ENCODE results near the gene PLEKHM1.

Gene PLEKHM1

DNA sequence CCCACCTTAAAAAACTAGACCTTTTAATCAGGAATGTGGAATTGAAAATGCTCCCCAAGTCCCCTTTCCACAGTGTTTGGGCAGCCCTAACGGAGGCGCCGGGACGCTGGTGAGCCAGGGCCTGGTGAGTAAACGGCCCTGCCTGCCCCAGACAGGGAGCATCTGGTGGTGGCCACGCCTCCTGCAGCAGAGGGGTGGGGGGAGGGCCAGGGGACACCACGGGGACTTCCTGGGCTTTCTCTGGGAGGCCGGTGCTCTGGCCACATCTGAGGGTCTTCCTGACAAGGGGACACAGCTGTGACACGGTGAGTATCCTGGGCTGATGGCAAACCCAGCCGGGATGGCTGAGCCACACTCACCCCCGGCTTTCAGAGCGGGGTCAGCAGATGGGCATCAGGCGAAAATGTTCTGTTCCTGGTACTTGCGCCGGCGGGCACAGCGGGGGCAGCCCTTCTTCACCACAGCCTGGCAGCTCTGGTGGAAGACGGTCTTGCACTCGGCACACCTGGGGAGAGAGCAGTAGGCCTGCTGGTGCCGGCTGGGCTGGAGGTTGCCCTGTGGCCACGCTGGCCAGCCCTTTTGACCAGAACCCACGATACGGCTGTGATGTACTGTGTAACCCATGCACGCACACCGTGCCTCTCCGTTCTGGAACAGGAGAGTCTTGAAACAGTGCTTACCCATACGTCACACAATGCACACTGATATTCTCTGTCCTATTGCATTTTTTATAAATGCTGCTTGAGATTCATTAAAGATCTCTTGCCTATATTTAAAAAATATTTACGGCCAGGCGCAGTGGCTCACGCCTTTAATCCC, 52.8 kb downstream of the PLEKHM1 start:
- H3K9me3 Mint-ChIP-seq, result no peaks in the 10 kb centered on the region
- no peaks in the 10 kb centered on the region for H3K36me3 Mint-ChIP-seq (ENCODE audit: low read depth)
- H3K4me3 Mint-ChIP-seq, result no peak overlapping the region

DNA sequence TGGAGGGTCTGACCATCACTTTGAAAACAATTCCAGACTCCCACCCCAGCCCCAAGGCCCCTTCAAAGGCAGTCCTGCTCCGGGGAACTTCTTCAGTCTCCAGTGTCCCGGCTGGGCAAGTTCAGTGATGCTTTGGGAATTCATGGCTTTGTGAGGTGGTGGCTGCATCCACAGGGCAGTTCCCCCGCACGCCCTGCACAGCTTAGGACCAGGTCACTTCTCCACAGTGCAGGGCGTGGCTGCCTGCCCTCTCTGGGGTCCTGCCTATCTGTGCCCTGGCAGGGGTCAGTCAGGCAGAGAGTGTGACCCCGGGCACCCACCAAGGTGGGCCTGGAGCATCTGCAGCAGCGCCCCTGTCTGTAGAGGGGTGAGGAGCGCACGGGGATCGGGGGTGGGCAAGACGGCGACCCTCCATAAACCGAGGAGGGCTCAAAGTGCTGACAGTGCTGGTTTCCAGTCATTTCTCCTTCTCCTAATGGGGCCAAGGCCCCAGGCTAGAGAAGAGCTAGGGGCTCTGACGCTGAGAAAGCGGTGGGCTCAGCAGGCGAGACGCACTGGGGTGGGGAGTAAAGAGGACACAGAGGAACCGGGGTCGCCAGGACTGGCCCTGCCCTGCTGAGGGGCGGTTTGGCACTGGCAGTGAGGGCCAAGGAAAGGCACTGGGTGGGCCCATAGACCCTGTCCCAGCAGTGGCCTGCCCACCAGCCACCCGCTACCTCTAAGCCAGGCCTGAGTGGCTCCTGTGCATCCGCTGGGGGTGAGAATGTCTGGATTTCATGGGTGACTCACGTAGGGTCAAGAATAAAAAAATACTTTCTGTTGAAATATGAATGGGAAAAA, 53.7 kb downstream of the PLEKHM1 start:
- no peaks in the 10 kb centered on the region for H3K36me3 Mint-ChIP-seq (ENCODE audit: low read depth)
- H3K27me3 Mint-ChIP-seq, result no peaks in the 10 kb centered on the region

More for the DNA sequence above, 52.8 kb downstream of the PLEKHM1 start:
- Mint-ChIP-seq H3K4me1 (ENCODE audit: low read depth) (peaks cover 12% of the 10 kb centered on the region), H3K27ac (no peak overlapping the region), H3K27me3 (no peaks in the 10 kb centered on the region)

DNA sequence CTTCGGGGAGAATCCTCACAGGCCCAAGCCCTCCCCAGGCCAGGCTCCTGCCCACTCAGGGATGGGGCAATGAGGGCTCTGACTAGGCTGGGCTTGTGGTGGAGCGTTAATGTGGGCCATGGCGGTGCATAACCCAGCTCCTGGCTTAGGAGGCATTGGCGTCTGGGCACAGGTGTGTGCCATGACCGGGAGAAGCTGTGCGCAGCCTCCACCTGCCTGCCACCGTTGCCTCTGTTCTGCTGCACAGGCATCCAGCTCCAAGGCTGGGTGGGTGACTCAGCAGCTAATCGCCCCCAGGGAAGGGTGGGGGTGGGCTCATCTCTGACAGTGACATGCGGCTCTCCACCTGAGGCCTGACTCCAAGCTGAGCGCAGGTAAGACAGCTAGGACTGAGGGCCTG, 54.4 kb downstream of the PLEKHM1 start:
- Mint-ChIP-seq H3K27me3 (no peaks in the 10 kb centered on the region), H3K4me3 (no peak overlapping the region), H3K36me3 (ENCODE audit: low read depth) (no peaks in the 10 kb centered on the region), H3K4me1 (ENCODE audit: low read depth) (peaks cover 14% of the 10 kb centered on the region), H3K9me3 (no peaks in the 10 kb centered on the region), H3K27ac (no peak overlapping the region)

More for the DNA sequence above, 53.7 kb downstream of the PLEKHM1 start:
- no peak overlapping the region for H3K4me3 Mint-ChIP-seq
- H3K9me3 Mint-ChIP-seq, result no peaks in the 10 kb centered on the region
- H3K4me1 Mint-ChIP-seq (ENCODE audit: low read depth), result peaks cover 9% of the 10 kb centered on the region
- no peak overlapping the region for H3K27ac Mint-ChIP-seq

DNA sequence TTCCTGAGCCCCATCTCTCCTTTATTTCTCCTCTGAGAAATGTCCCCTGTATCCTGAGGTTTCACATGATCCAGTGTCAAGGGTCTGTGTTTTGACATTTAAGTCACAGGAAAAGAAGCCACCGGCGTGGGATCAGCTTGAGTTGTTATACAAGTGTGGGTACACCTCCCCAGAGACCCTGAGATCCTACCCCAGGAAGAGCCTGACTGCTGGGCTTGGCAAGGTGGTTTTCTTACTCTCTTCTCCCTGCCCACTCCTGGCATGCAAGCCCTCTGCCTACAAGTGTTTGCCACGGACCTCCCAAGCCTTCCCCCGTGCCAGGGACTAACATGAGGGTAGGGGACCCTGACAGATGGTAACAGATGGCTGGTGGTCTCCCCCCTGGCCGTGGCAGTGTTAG, 55.0 kb downstream of the PLEKHM1 start:
- H3K27ac Mint-ChIP-seq, result no peak overlapping the region
- no peak overlapping the region for H3K4me3 Mint-ChIP-seq
- H3K9me3 Mint-ChIP-seq, result no peaks in the 10 kb centered on the region
- H3K4me1 Mint-ChIP-seq (ENCODE audit: low read depth), result peaks cover 13% of the 10 kb centered on the region
- H3K27me3 Mint-ChIP-seq, result no peaks in the 10 kb centered on the region
- H3K36me3 Mint-ChIP-seq (ENCODE audit: low read depth), result no peaks in the 10 kb centered on the region

DNA sequence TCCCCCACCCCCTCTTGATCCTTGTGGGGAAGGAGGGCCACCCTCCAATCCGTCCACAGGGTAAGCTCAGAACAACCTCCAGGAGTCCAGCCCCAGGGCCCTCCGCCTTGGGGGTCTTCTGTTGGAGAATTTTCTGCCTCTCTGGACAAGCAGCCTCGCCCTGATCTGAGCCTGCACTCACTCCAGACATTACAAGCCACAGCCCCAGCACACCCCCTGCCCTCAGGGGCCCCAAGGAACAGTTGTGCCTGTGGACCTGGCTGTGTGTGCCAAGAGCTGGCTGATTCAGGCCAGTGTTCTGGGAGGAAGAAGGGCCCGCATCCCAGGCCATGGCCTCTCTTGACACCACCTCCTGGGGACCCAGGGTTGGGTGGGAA, 57.4 kb downstream of the PLEKHM1 start:
- Mint-ChIP-seq H3K27ac (no peak overlapping the region), H3K27me3 (peaks cover 5% of the 10 kb centered on the region), H3K4me1 (ENCODE audit: low read depth) (peaks cover 24% of the 10 kb centered on the region), H3K36me3 (ENCODE audit: low read depth) (no peaks in the 10 kb centered on the region), H3K9me3 (no peaks in the 10 kb centered on the region), H3K4me3 (no peak overlapping the region)

DNA sequence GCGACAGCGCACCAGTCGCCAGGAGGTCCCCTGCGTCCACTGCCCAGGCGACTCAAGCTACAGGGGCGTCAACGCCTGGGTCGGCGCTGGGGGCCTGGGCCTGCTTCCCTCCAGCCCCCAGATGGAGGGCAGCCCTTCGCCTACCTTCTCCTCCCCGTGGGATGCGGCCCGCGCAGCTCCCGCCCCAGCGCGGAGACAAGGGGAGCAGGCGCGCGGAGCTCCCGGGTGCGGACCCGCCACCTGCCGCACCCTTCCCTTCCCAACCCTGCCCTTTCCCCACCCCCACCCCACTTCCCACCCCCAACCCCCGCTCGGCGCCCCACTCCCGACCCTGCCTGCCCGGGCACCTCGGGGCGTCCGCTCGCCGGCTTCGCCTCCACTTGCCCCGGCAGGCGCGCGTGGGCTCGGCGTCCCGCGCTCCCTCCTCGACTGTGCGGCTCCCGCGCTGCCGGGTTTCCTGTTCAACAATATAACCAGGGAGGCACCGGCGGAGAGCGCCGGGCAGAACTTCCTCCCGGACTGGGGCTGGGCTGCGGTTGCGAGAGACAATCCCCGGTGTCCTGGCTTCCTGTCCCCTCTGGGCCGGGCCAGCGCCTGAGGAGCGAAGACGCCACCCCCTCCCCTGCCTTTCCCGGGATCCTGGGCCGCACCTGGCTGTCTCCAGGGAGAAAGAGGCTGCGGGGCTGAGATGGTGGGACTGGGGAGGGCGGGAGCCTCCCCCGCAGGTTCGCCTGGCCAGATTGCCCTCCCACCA, 57.9 kb downstream of the PLEKHM1 start, which contains the start of gene ARHGAP27:
Gene ARHGAP27 (minus strand): TSS at position 466 of the 754 bp plus-strand sequence. CDS start 2,591 bp downstream, outside the sequence.
- H3K4me1 Mint-ChIP-seq (ENCODE audit: low read depth), result peaks cover 28% of the 10 kb centered on the region
- no peaks in the 10 kb centered on the region for H3K9me3 Mint-ChIP-seq
- H3K27me3 Mint-ChIP-seq, result peaks cover 5% of the 10 kb centered on the region
- no peak within 1 kb of the TSS for H3K27ac Mint-ChIP-seq
- no peaks in the 10 kb centered on the region for H3K36me3 Mint-ChIP-seq (ENCODE audit: low read depth)
- H3K4me3 Mint-ChIP-seq, result peak within 1 kb of the TSS; percentile 80

DNA sequence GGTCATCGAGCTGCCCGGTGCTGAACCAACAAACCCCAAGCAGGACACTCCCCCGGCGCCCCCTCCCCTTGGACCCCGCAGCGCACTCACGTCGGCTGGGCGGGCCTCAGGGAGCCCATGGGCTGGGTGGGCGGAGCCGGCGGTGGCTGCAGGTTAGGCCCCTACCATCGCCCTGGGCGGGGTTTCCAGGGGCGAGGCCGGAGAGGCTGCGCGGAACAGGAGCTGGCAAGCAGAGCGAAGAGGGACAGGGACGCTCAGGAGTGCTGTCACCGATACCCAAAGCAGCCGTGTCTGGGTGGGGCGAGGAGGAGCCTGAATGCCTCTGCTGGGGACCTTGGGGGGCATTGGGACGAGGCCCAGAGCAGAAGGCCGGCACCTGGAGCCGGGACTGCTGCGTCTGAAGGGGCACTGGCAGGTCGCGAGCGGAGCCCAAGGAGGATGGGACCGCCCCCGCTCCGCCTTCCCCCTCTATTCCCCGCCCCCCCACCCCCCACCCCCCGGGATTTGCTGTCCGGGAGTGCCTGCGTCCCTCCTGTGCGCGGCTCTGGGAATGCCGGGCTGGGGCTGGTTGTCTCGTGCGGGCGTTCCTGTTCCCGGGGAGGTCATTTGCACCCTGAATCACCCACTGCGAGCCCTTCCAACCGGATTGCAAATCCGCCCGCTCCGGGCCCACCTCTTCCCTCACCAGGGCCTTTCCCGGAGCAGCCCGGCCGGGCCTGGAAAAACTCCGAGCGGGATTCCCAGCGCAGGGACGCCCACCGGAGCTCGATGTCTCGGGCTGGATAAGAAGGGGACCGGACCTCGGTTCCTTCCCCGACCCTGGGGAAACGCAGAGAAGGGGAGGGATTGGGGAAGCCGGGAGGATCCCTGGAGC, 58.8 kb downstream of the PLEKHM1 start:
- peaks cover 5% of the 10 kb centered on the region for H3K27me3 Mint-ChIP-seq

DNA sequence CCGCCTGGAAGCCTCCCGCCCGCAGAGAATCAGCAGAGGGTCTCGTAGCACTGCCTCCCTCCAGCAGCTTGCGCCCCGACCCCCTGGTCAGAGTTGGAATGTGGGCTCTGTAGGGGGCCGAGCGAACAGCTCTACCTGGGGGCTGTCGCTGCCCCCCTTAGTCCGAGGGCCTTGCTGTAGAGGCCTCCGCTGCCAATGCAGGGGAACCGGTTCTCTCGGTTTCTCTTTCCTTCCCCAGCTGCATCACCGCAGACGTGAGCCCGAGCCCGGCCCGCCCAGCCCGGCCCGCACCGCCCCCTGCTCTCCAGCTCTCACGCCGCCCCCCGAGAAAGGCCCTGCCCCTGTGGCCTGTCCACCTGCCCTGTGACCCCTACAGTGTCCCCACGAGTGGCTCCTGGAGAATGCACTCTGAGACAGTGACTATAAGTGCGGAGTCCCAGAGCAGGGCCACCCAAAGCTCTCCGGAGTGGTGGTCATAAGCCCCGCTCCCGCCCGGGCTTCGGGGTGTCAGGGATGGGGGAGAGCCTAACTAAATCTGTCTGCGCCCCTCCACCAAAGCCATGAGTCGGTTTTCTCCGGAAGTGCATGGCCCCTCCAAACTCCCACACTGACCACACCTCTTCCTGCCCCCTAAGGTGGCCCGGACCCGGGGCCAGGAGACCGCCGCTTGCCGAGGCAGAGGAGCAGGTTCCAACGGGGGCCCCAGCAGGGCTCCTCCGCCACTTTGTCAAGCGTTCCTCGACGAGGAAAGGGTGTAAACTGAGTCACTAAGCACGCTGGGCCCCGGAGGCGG, 59.6 kb downstream of the PLEKHM1 start:
- peaks cover 28% of the 10 kb centered on the region for H3K4me1 Mint-ChIP-seq (ENCODE audit: low read depth)

More for the DNA sequence above, 58.8 kb downstream of the PLEKHM1 start:
- no peaks in the 10 kb centered on the region for H3K9me3 Mint-ChIP-seq
- H3K36me3 Mint-ChIP-seq (ENCODE audit: low read depth), result no peaks in the 10 kb centered on the region
- peak overlapping the region; percentile 80 for H3K4me3 Mint-ChIP-seq
- H3K27ac Mint-ChIP-seq, result no peak overlapping the region
- H3K4me1 Mint-ChIP-seq (ENCODE audit: low read depth), result peaks cover 28% of the 10 kb centered on the region

DNA sequence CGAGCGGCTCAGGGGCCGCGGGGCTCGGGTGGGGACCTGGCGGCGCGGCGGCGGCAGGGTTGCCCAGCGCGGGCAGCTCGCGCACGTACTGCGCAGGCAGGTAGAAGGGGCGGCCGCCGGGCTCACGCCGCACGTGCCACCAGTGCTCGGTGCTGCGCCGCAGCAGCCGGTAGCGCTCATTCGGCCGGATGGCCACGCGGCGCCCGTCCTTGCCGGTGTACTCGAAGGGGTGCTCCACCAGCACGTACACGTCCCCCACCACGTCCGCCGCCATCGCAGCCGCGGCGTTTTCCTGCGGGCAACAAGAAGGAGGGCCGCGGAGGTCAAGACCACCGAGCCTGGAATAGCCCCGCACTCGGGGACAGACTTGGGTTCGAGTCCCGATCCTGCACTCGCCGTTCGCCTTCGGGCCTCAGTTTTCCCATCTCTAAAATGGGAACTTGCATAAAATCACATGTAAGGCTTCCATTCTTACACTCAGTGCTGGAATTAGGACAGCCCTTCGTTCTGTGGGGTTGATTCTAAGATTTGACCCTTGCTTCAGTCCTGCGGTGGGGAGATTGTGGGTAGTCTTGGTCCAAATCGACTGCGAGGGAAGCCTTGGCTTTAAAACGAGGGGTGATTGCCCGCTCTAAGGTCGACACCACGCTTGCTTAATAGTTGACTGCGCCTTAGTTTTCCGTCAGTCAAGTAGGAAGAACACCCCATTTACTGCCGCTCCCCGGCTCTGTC, 60.3 kb downstream of the PLEKHM1 start:
- Mint-ChIP-seq H3K4me3 (peak overlapping the region; percentile 80), H3K4me1 (ENCODE audit: low read depth) (peaks cover 28% of the 10 kb centered on the region), H3K27ac (no peak overlapping the region), H3K27me3 (peaks cover 5% of the 10 kb centered on the region), H3K36me3 (ENCODE audit: low read depth) (no peaks in the 10 kb centered on the region), H3K9me3 (no peaks in the 10 kb centered on the region)

More for the DNA sequence above, 59.6 kb downstream of the PLEKHM1 start:
- Mint-ChIP-seq H3K27ac (no peak overlapping the region), H3K9me3 (no peaks in the 10 kb centered on the region), H3K27me3 (peaks cover 5% of the 10 kb centered on the region), H3K36me3 (ENCODE audit: low read depth) (no peaks in the 10 kb centered on the region), H3K4me3 (peak overlapping the region; percentile 80)

DNA sequence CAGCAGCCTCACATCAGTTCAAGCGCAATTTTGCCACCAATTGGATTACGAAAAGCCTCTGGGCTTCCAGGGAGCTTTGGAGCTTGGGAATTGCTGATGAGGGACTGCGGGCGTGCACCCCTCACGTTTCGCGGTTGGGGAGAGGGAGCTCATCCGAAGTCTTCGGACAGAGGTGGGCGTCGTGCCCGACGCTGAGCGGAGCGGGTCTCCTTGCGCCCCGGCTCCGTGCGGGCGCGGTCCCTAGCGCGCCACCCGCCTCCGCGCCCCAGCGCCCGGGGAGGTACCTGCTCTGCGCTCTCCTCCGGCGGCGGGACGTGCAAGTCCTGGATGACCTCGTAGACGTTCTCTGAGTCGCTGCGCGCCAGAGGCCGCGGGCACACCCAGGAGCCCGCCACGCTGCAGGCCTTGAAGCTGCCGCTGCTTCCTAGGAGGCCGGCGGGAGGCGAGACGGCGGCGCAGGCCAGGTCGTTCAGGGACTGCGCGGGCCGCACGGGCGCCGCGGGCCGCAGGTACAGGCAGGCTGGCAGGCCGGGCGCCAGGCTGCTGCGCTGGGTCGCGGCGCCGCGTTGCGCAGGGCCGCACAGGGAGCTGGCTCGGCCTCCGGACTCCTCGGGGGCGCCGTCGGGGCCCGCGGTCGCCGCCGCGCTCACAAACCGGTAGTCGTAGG, 61.0 kb downstream of the PLEKHM1 start:
- H3K36me3 Mint-ChIP-seq (ENCODE audit: low read depth), result no peaks in the 10 kb centered on the region
- no peak overlapping the region for H3K27ac Mint-ChIP-seq
- peaks cover 28% of the 10 kb centered on the region for H3K4me1 Mint-ChIP-seq (ENCODE audit: low read depth)
- peaks cover 5% of the 10 kb centered on the region for H3K27me3 Mint-ChIP-seq
- H3K4me3 Mint-ChIP-seq, result no peak overlapping the region
- no peaks in the 10 kb centered on the region for H3K9me3 Mint-ChIP-seq

DNA sequence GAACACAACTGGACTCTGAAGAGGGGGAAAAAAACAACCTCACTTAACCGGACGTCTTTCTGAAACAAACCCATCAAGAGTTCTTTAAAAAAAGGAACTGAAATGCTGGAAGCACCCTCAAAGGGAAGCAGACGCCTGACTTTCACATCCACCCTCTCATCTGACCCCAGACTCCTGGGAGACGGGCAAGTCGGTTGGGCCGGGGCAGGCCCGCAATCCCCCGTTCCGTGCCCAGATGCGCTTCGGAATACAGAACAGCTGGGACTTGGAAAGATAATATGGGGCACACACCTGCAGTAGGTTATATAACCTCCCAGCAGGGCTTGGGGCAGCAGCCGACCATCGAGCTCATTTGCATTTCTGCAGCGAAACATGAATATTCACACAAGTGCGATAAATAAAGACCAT, 61.6 kb downstream of the PLEKHM1 start:
- Mint-ChIP-seq H3K27ac (no peak overlapping the region), H3K4me3 (peak overlapping the region; percentile 41), H3K4me1 (ENCODE audit: low read depth) (peaks cover 28% of the 10 kb centered on the region), H3K36me3 (ENCODE audit: low read depth) (no peaks in the 10 kb centered on the region), H3K9me3 (no peaks in the 10 kb centered on the region), H3K27me3 (peaks cover 5% of the 10 kb centered on the region)

DNA sequence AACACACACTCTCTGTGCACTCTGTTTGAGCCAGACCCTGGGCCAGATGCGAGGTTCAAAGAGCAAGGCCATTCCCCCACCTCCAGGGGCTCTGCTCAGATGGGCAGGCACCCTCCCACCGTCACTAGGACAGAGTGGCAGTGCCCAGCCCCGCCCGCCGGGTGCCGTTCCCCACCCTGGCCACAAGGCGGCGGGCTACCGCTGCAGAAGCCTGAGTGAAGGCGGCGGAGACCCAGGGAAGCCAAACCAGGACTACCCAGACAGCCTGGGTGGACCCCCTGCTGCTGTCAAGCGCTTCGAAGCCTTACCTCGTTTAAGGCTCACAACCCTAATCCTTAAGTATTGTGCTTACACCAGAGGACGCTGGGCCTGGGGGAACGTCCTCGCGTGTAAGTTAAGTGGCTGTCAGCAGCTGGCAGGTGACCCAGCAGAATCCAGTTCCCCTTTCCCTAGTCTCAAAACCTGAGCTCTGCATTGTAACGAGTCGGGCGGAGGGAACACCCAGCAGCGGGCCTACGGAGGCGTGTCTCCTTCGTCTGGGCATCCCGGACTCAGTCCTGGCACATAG, 62.4 kb downstream of the PLEKHM1 start:
- H3K4me3 Mint-ChIP-seq, result peak overlapping the region; percentile 65
- H3K4me1 Mint-ChIP-seq (ENCODE audit: low read depth), result peaks cover 28% of the 10 kb centered on the region
- H3K36me3 Mint-ChIP-seq (ENCODE audit: low read depth), result no peaks in the 10 kb centered on the region
- peaks cover 5% of the 10 kb centered on the region for H3K27me3 Mint-ChIP-seq
- H3K9me3 Mint-ChIP-seq, result no peaks in the 10 kb centered on the region
- H3K27ac Mint-ChIP-seq, result no peak overlapping the region

Measured in stimulated activated naive CD8-positive, alpha-beta T cell treated with anti-CD3 and anti-CD28 coated beads, Interleukin-15, Interleukin-2, amounts not matched to agents 100 ng/mL and 50 ng/mL, for 24 hours (primary cell).